ENCODE measurements around the gene CDKN2AIP.

- TF ChIP-seq CTCF (conservative IDR thresholded peaks at IDR 0.05 in 1 of 2, IDR thresholded peaks at IDR 0.05 in 1 of 2; ENCODE audit: extremely low read depth in 1 of 2, insufficient read depth in 1 of 2, low read depth in 1 of 2, low read length in 2 of 2): no peak
- TF ChIP-seq EZH2 (IDR thresholded peaks at IDR 0.05; ENCODE audit: borderline replicate concordance, low read length): no peak
Observed at GRCh38 chr4:183434264-183434663, 10.2 kb upstream of the CDKN2AIP start.

Data from mammary epithelial cell (primary cell).